ENCODE data around the gene PIGU.
"Not testable (repeated sequence)": the region's sequence is repeated elsewhere in the genome, so short reads cannot be mapped to it uniquely, and the experiment has no call there.

The PIGU gene

DNA sequence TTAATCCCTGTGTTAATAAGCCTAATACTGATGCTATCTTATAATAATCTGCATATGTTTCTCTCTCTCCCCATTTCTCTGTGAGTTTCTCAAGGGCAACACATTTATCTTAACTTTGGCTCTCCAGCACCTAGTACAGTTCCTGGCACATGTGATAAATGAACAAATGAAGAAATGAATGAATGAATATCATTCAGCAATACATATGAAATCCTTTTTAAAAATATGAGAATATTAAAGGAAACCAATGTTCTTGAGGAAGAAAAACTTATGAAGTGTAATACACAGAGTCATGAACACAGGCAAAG, 55.9 kb downstream of the PIGU start:
- DNase-seq: no peak

GRCh38 chr20:34618676-34619075, 58.2 kb downstream of the PIGU start:
- no peak for DNase-seq

DNA sequence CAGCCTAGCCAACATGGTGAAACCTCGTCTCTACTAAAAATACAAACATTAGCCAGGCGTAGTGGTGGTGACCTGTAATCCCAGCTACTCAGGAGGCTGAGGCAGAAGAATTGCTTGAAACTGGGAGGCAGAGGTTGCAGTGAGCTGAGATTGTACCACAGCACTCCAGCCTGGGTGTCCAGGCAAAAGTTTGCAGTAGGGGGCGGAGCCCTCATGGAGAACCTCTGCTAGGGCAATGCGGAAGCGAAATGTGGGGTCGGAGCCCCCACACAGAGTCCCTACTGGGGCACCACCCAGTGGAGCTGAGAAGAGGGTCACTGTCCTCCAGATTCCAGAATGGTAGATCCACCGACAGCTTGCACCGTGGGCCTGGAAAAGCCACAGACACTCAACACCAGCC, 60.0 kb downstream of the PIGU start:
- not testable (repeated sequence) for DNase-seq

DNA sequence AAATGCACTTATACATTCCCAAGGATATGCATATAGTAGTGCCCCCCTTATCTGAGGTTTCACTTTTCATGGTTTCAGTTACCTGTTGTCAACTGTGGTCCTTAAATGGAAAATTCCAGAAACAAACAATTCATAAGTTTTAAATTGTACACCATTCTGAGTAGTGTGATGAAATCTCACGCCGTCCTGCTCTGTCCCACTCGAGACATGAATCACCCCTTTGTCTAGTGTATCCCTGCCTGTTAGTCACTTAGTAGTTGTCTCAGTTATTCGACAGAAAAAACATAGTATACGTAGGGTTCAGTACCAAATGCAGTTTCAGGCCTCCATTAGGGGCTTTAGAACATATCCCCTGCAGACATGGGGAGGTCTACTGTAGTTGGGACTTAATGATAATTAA, 61.4 kb downstream of the PIGU start:
- no peak for DNase-seq

GRCh38 chr20:34611976-34612375, 64.9 kb downstream of the PIGU start:
- not testable (repeated sequence) for DNase-seq

- no peak for DNase-seq
Observed at GRCh38 chr20:34607066-34607465, 69.8 kb downstream of the PIGU start.

GRCh38 chr20:34604980-34605788, 71.7 kb downstream of the PIGU start:
- no peak for DNase-seq

DNA sequence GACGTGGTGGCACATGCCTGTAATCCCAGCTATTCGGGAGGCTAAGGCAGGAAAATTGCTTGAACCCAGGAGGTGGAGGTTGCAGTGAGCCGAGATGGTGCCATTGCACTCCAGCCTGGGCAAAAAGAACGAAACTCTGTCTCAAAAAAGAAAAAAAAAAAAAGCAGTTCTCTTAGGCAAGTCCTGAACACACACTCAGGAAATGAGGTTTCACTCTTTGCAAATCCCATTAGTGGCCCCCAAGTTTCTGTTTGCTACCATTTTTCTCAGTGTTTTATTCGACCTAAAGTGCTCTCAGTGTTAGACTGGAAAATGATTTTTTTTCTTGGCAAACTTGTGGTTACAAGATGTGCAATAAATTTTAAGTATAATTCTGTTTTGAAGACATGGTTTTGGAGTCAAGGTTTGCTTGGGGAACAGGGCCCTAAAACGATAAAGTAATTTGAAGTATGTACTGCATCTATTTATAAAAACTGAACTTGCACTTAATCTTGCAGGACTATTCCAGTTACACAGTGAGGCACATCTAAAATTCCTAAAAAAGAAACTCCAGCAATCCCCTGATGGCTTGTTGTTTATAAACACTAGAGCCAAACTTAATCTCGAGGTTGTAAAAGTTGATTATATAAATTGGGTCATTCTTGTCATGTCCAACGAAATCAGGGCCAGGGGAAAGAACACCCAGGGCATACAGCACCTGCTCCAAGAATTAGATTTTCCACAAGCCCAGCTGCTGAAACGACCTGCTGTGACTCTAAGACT, 75.8 kb downstream of the PIGU start:
- no peak for DNase-seq

GRCh38 chr20:34595377-34596184, 81.3 kb downstream of the PIGU start:
- no peak for DNase-seq

DNA sequence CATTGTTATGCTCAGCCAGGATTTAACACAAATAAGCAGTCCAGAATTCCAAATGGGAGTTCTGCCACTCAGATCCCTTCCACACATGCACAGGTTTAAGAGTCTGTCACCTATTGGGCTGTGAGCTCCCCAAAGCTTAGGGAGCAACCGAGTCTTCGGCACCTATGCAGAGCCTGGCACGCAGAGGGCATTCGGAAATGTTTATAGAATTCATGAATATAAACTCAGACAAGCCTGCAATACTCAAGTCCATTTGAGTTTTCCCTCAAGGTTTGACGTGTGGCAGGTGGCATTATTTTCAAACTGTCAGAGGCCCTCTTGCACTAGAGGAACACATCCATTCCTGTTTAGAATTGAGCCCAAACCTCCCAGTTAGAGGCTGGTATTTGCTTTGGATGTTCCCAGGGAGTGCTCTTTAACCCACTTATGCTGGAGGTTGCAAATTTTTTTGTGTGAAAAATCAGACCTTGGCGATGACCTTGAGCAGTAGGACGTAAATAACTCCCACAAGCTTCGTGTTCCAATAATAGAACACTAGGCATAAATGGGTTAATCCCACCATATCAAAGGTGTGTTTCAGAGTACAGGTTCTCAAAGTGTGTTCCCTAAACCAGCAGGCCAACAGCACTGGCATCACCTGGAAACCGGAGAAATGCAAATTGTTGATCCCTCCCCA, 90.3 kb downstream of the PIGU start:
- DNase-seq: no peak

GRCh38 chr20:34585019-34585418, 91.9 kb downstream of the PIGU start:
- no peak for DNase-seq

DNA sequence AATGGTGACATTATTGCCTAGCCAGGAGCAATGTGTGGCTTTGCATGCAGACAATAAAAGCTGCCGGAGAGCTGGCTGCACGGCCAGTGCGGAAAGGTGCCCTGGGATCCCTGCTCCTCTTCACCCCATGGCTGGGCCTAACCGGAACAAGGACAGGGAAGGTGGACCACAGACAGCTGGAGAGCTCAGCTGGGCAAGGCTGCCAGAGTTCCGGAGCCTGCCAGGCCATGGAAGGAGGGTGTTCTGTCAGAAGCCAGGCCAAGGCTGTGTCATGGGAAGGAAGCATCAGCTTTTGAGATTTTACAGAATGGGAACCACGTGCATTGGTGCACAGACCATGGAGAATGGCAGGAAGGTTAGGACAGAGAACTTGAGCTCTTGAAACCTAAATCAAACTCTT, 93.3 kb downstream of the PIGU start:
- DNase-seq: no peak

DNA sequence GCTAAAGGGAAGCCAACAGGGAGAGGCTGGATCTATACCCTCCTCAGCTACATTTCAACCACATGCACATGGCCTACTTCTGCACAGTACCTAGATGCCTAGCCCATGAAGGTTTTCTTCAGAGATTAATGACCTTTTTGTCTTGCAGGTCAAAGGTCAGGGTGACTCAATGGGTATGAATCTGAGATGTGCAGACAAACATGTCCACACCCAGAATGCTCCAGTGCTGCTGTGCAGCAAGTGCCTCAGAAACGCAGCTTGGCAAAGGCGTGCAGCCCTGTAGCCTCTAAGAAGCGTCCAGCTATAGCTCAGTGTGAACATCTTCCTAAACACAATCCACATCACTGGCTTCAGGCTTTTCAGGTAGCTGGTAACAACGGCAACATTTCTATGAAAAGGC, 94.0 kb downstream of the PIGU start:
- DNase-seq: no peak

GRCh38 chr20:34582221-34582620, 94.7 kb downstream of the PIGU start:
- DNase-seq: no peak

GRCh38 chr20:34581341-34582184, 95.3 kb downstream of the PIGU start:
- DNase-seq: no peak

- DNase-seq: no peak
Observed at GRCh38 chr20:34579979-34580940, 96.6 kb downstream of the PIGU start.

DNA sequence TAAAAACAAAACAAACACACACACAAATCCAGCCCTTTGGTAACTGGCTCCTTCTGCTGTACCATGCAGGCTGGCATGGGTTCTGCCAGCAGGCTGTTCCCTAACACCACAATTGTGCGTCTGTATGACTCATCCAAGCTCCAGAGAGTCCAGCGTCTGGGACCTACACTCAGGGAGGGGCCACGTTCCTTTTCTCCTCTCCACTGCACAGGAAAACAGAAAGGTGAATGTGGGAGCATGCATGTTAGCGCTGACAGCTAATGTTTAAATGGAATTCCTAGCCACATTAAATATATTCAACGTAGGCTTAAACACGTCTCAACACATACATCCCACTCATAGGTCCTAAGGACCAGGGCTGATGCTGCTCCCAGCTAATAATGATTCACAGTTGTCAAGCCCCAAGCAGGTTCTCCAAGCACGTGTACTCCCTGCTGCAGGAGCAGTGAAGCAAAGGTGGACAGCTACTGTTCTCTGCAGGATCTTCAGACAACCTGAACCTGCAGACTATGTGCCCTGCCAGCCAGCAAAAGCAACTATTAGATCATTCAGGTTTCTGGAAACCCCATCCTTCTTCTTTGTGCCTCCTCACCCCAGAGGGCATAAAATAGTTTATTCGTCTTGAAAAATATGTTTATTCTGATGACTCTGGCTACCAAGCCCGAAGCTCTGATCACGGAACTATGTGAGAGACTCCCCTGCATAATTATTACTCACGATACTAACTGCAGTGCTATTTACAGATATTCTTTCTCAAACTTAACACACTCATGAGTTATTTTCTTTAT, 97.5 kb downstream of the PIGU start:
- DNase-seq: no peak

GRCh38 chr20:34578521-34578920, 98.4 kb downstream of the PIGU start:
- no peak for DNase-seq

GRCh38 chr20:34578025-34578424, 98.9 kb downstream of the PIGU start:
- no peak for DNase-seq

DNA sequence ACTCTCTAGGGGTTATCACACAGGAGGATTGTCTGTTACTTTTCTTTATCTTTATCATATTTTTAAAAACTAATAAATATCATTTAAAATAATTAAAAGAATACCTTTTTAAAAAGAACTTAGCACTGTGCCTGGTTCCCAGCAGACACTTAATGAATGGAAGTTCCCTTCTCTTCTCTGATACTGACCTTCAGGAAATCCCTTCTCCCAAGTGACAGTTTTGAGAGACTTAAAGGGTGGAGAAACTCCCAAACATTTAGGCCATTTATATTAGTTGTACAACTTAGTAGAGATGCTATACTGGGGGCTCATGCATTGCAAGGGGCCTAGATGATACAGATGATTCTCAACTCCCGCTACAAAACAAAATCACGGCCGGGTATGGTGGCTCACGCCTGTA, 99.8 kb downstream of the PIGU start:
- DNase-seq: no peak
